ENCODE data around the gene FGF14. TPM values are rescaled to one million over a fixed set of nuclear protein-coding genes. Genes with fewer than 3 reads are reported as not detected.

The FGF14 gene
- polyA plus RNA-seq, 1 donor (not counting 4 experiments of a cell fraction or from before 2014, with no cell fraction given): 0.09 TPM

DNA sequence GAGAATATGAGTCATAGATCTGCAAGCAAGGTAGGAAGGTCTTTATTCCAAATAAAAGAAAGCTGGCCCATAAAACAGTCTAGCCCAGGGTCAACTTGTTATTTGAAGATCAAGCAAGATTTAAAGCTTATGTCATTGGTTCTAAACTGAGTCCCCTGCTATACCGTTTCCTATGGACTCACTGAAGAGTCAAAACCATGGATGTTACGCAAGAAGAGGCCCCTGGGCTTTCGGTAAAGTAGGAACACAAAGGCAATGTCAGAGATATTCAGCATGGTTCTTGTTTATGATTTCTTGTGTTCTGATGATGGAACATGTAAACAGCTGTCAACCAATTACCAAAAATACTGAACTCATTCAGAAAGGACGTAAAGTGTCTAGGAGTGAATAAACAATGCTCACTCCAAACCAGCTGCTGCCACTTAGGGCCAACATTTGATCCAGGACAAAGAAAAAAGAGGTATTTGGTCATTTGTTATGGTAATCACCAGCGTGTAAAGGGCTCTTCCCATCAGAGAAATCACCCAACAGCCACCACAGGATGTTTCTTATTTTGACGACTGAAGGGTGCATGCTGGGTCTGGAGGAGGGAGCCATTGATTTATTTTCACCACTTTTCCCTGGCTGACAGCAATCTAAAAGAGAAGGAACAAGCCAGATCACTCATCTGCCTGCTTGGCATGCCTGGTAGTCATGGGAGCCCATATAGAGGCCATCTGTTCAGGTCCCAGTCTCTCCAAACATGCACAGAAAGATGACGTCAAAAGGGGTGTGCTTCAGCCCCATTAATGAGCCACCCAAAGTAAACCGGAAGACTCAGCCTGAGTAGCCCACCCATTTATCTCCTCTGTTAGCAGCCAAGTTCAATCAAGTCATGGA lies 68.3 kb downstream of the FGF14 start:
- no peak overlapping the region for H3K9ac ChIP-seq (ENCODE audit: control insufficient read depth, extremely low read depth, insufficient read depth, low read length)
- H3K36me3 ChIP-seq (ENCODE audit: control insufficient read depth in 2 of 2, extremely low read depth in 1 of 2, insufficient read depth in 2 of 2, low read length in 2 of 2): no peaks in the 10 kb centered on the region
- H2AFZ ChIP-seq (ENCODE audit: control insufficient read depth, low read length): no peak overlapping the region
- no peaks in the 10 kb centered on the region for H3K9me1 ChIP-seq (ENCODE audit: control insufficient read depth, extremely low read depth, insufficient read depth, low read length)
- no peaks in the 10 kb centered on the region for H3K9me3 ChIP-seq (ENCODE audit: control insufficient read depth, low read depth, low read length)
- DNase-seq (ENCODE audit: low read depth, low spot score): no peak
- dilution Hi-C loops (cut with MboI; ENCODE audit: extremely low pct_ligation_motif_present, low sequenced_read_pairs): no loop called here
- H3K27ac ChIP-seq (ENCODE audit: control insufficient read depth, insufficient read depth, low read length): no peak overlapping the region
- no peak for TF ChIP-seq EZH2 (IDR thresholded peaks at IDR 0.05; ENCODE audit: low read length)
- TF ChIP-seq, protein P1, sequence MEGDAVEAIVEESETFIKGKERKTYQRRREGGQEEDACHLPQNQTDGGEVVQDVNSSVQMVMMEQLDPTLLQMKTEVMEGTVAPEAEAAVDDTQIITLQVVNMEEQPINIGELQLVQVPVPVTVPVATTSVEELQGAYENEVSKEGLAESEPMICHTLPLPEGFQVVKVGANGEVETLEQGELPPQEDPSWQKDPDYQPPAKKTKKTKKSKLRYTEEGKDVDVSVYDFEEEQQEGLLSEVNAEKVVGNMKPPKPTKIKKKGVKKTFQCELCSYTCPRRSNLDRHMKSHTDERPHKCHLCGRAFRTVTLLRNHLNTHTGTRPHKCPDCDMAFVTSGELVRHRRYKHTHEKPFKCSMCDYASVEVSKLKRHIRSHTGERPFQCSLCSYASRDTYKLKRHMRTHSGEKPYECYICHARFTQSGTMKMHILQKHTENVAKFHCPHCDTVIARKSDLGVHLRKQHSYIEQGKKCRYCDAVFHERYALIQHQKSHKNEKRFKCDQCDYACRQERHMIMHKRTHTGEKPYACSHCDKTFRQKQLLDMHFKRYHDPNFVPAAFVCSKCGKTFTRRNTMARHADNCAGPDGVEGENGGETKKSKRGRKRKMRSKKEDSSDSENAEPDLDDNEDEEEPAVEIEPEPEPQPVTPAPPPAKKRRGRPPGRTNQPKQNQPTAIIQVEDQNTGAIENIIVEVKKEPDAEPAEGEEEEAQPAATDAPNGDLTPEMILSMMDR (optimal IDR thresholded peaks at IDR 0.05 in 1 of 3, IDR thresholded peaks at IDR 0.05 in 1 of 3, conservative IDR thresholded peaks at IDR 0.05 in 1 of 3; ENCODE audit: extremely low read depth in 1 of 3, insufficient read depth in 2 of 3, low read length in 3 of 3): no peak
- no peaks in the 10 kb centered on the region for H3K27me3 ChIP-seq (ENCODE audit: control insufficient read depth, extremely low read depth, insufficient read depth, low read length)
- H3K4me3 ChIP-seq (ENCODE audit: control insufficient read depth in 2 of 3, extremely low read depth in 1 of 3, insufficient read depth in 2 of 3, low read depth in 1 of 3, low read length in 3 of 3): no peak overlapping the region
- no peaks in the 10 kb centered on the region for H3K4me1 ChIP-seq (ENCODE audit: control insufficient read depth, extremely low read depth, insufficient read depth, low read length)
- FAIRE-seq: no peak
- no peak overlapping the region for H3K4me2 ChIP-seq (ENCODE audit: control insufficient read depth, extremely low read depth, insufficient read depth, low read depth, low read length)
- H3K79me2 ChIP-seq (ENCODE audit: control insufficient read depth, insufficient read depth, low read length): no peaks in the 10 kb centered on the region
- H4K20me1 ChIP-seq (ENCODE audit: control insufficient read depth, extremely low read depth, insufficient read depth, low read length): no peaks in the 10 kb centered on the region

DNA sequence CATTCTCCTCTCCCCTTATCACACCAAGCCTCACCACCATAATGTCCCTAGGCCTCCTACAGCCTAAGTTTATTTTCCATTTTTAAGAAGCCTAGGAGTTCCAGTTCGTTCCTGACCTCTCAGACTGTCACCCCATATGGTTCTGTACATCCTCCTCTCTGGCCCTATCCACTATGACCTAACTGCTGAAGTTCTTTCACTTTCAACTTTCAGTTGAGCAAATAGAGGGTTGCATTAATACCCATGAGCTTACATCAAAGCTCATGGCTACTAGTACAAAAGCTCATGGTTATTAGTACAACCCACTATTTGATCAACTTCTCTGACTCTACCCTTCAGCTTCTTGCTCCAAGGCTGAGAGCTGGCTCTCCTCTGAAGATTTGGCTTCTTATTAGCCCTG lies 72.9 kb downstream of the FGF14 start:
- no peak overlapping the region for H3K27ac ChIP-seq (ENCODE audit: control insufficient read depth, insufficient read depth, low read length)
- FAIRE-seq (no peak), DNase-seq (ENCODE audit: low read depth, low spot score) (no peak)
- H3K9ac ChIP-seq (ENCODE audit: control insufficient read depth, extremely low read depth, insufficient read depth, low read length): no peak overlapping the region
- no peaks in the 10 kb centered on the region for H3K9me3 ChIP-seq (ENCODE audit: control insufficient read depth, low read depth, low read length)
- H3K4me1 ChIP-seq (ENCODE audit: control insufficient read depth, extremely low read depth, insufficient read depth, low read length): no peaks in the 10 kb centered on the region
- H3K4me3 ChIP-seq (ENCODE audit: control insufficient read depth in 2 of 3, extremely low read depth in 1 of 3, insufficient read depth in 2 of 3, low read depth in 1 of 3, low read length in 3 of 3): no peak overlapping the region
- H3K27me3 ChIP-seq (ENCODE audit: control insufficient read depth, extremely low read depth, insufficient read depth, low read length): no peaks in the 10 kb centered on the region
- TF ChIP-seq EZH2 (IDR thresholded peaks at IDR 0.05; ENCODE audit: low read length): no peak
- TF ChIP-seq, protein P1 (optimal IDR thresholded peaks at IDR 0.05 in 1 of 3, IDR thresholded peaks at IDR 0.05 in 1 of 3, conservative IDR thresholded peaks at IDR 0.05 in 1 of 3; ENCODE audit: extremely low read depth in 1 of 3, insufficient read depth in 2 of 3, low read length in 3 of 3): no peak
- H4K20me1 ChIP-seq (ENCODE audit: control insufficient read depth, extremely low read depth, insufficient read depth, low read length): no peaks in the 10 kb centered on the region
- dilution Hi-C loops (cut with MboI; ENCODE audit: extremely low pct_ligation_motif_present, low sequenced_read_pairs): no loop called here
- no peak overlapping the region for H2AFZ ChIP-seq (ENCODE audit: control insufficient read depth, low read length)
- no peaks in the 10 kb centered on the region for H3K79me2 ChIP-seq (ENCODE audit: control insufficient read depth, insufficient read depth, low read length)
- H3K4me2 ChIP-seq (ENCODE audit: control insufficient read depth, extremely low read depth, insufficient read depth, low read depth, low read length): no peak overlapping the region
- H3K9me1 ChIP-seq (ENCODE audit: control insufficient read depth, extremely low read depth, insufficient read depth, low read length): no peaks in the 10 kb centered on the region
- H3K36me3 ChIP-seq (ENCODE audit: control insufficient read depth in 2 of 2, extremely low read depth in 1 of 2, insufficient read depth in 2 of 2, low read length in 2 of 2): no peaks in the 10 kb centered on the region

All from keratinocyte (primary cell).